Hair follicular keratinocyte (primary cell): ENCODE results near the gene TTLL12. TPM values are rescaled to one million over a fixed set of nuclear protein-coding genes. Genes with fewer than 3 reads are reported as not detected.

Experiments used
- total RNA-seq: library from RNA; depleted of rRNA; stranded (reverse); fragments of >200 nt; gene quantifications from 2 replicates; pipeline ENCODE4 v1.2.3, GENCODE V29; 2015

The TTLL12 gene
- total RNA-seq, result 83.2 and 144 TPM in 2 replicates

GRCh38 chr22:43186272-43187170, at the start of gene TTLL12:
TSS of gene TTLL12 (minus strand) at chr22:43187134. CDS start at chr22:43187069, 65 bp downstream.

GRCh38 chr22:43151251-43152002, 35.5 kb downstream of the TTLL12 start, which contains the start of gene TSPO:
TSS of gene TSPO (plus strand) at chr22:43151559. CDS start at chr22:43159239, 7,680 bp downstream.

GRCh38 chr22:43142880-43143562, 43.9 kb downstream of the TTLL12 start, which contains the start of gene MCAT:
TSS of gene MCAT (minus strand) at chr22:43143398. CDS start at chr22:43143348, 50 bp downstream.

Other genes starting within 250 kb of the TTLL12 start
- 29.4 and 30.1 TPM in 2 replicates for gene PACSIN2, start 172.0 kb downstream of the TTLL12 start, total RNA-seq
- gene TTLL1, start 97.7 kb downstream of the TTLL12 start, total RNA-seq, result 2.4 and 5.5 TPM in 2 replicates
- gene BIK, start 76.4 kb downstream of the TTLL12 start, total RNA-seq, result 9.4 and 9.9 TPM in 2 replicates
- 16.9 and 29.5 TPM in 2 replicates for gene MCAT, start 43.7 kb downstream of the TTLL12 start, total RNA-seq
- 998 and 1,201 TPM in 2 replicates for gene TSPO, start 35.6 kb downstream of the TTLL12 start, total RNA-seq
- not detected in 2 replicates for gene SCUBE1, start 156.2 kb upstream of the TTLL12 start, total RNA-seq
- not detected in 2 replicates for gene MPPED1, start 224.9 kb upstream of the TTLL12 start, total RNA-seq